IMR-90 (cell line): ENCODE measurements around the gene NUDT15. TPM values are rescaled to one million over a fixed set of nuclear protein-coding genes. Genes with fewer than 3 reads are reported as not detected.

Experiments
- ATAC-seq: fragments of 200-7000 bp; cut with Tn5 transposase; 2 replicates; pipeline ENCODE4 v1.9.1; 2020; ENCODE audit warnings: low read depth, mild to moderate bottlenecking, moderate library complexity
- BruUV-seq: library from RNA; stranded (reverse); fragments of 400-500 nt; replicated peaks from 2 replicates; lab custom pipeline; 2021; lab: Mats Ljungman, UMichigan
- CTCF ChIA-PET: fragments of 300-600 bp; formaldehyde crosslinking; extraction: SDS; loops from one replicate; lab custom pipeline; 2021; ENCODE audit warnings: antibody characterized with exemption; lab: Yijun Ruan, JAX
- POLR2A ChIA-PET: fragments of 300-600 bp; sonication (Branson Sonifier 250); formaldehyde crosslinking; loops from one replicate; lab custom pipeline; 2022; ENCODE audit warnings: antibody characterized with exemption; ENCODE audit not compliant: unreplicated experiment; lab: Charles Lee
- DNase-seq: peaks from one replicate; pipeline ENCODE4 v3.0.0; 2013
- H2AFZ ChIP-seq: replicated peaks from 2 replicates; pipeline ENCODE3; 2013; ENCODE audit warnings: low read length, mild to moderate bottlenecking; ENCODE audit not compliant: poor library complexity
- H2AK5ac ChIP-seq: 2 replicates; pipeline ENCODE4 v1.6.1; 2013; ENCODE audit warnings: low read depth, low read length, inconsistent platforms
- H2AK9ac ChIP-seq: replicated peaks from 2 replicates; pipeline ENCODE3; 2013; ENCODE audit warnings: mild to moderate bottlenecking, low read depth, low read length, moderate library complexity; ENCODE audit not compliant: poor library complexity
- H2BK120ac ChIP-seq: 2 replicates; pipeline ENCODE4 v1.6.1; 2013; ENCODE audit warnings: low read depth, low read length, inconsistent platforms
- H2BK15ac ChIP-seq: 3 replicates; pipeline ENCODE4 v1.6.1; 2013; ENCODE audit warnings: low read depth, low read length, inconsistent platforms
- H2BK20ac ChIP-seq: 2 replicates; pipeline ENCODE4 v1.6.1; 2013; ENCODE audit warnings: low read depth, mild to moderate bottlenecking, inconsistent platforms, low read length, moderate library complexity
- H2BK5ac ChIP-seq: 2 replicates; pipeline ENCODE4 v1.6.1; 2013; ENCODE audit warnings: mild to moderate bottlenecking, low read depth, low read length, inconsistent platforms; ENCODE audit not compliant: poor library complexity, severe bottlenecking
- H3K14ac ChIP-seq: replicated peaks from 2 replicates; pipeline ENCODE4 v1.6.1; 2013; ENCODE audit warnings: low read depth, low read length, inconsistent platforms
- H3K18ac ChIP-seq: 2 replicates; pipeline ENCODE4 v1.6.1; 2013; ENCODE audit warnings: low read depth, low read length, control low read depth
- H3K23ac ChIP-seq: 2 replicates; pipeline ENCODE4 v1.6.1; 2013; ENCODE audit warnings: low read depth, low read length, inconsistent platforms
- H3K27ac ChIP-seq: 2 replicates; pipeline ENCODE4 v1.5.1; 2013; ENCODE audit warnings: mild to moderate bottlenecking, control low read depth, low read length; ENCODE audit not compliant: insufficient read depth
- H3K27me3 ChIP-seq: 2 replicates; pipeline ENCODE4 v1.6.1; 2013; ENCODE audit warnings: low read length; ENCODE audit not compliant: control insufficient read depth, insufficient read depth
- H3K36me3 ChIP-seq: 2 replicates; pipeline ENCODE4 v1.6.1; 2013; ENCODE audit warnings: low read length, mixed read lengths; ENCODE audit not compliant: control insufficient read depth, insufficient read depth
- H3K4ac ChIP-seq: 2 replicates; pipeline ENCODE4 v1.6.1; 2013; ENCODE audit warnings: low read depth, low read length, inconsistent platforms
- H3K4me1 ChIP-seq: 2 replicates; pipeline ENCODE4 v1.6.1; 2013; ENCODE audit warnings: low read length, mixed read lengths; ENCODE audit not compliant: control insufficient read depth, insufficient read depth
- H3K4me2 ChIP-seq: 2 replicates; pipeline ENCODE4 v1.6.1; 2013; ENCODE audit warnings: low read depth, mild to moderate bottlenecking, control low read depth, low read length, moderate library complexity
- H3K4me3 ChIP-seq: 2 replicates; pipeline ENCODE4 v1.5.1; 2013; ENCODE audit warnings: low read depth, mild to moderate bottlenecking, control low read depth, low read length, moderate library complexity; ENCODE audit not compliant: insufficient read depth
- H3K56ac ChIP-seq: 2 replicates; pipeline ENCODE4 v1.6.1; 2013; ENCODE audit warnings: low read length, inconsistent platforms; ENCODE audit not compliant: insufficient read depth; ENCODE audit errors: extremely low read depth
- H3K79me1 ChIP-seq, 2 experiments: 2 replicates each; pipeline ENCODE4 v1.6.1; 2013; ENCODE audit warnings: low read length in 2 of 2, inconsistent platforms in 1 of 2, low read depth in 1 of 2
- H3K9ac ChIP-seq: 2 replicates; pipeline ENCODE4 v1.6.1; 2013; ENCODE audit warnings: low read depth, low read length, control low read depth
- H3K9me1 ChIP-seq: 2 replicates; pipeline ENCODE4 v1.6.1; 2013; ENCODE audit warnings: low read length, inconsistent platforms; ENCODE audit not compliant: insufficient read depth
- H3K9me3 ChIP-seq: 2 replicates; pipeline ENCODE4 v1.6.1; 2013; ENCODE audit warnings: low read length; ENCODE audit not compliant: control insufficient read depth, insufficient read depth
- H4K20me1 ChIP-seq: 2 replicates; pipeline ENCODE4 v1.6.1; 2013; ENCODE audit warnings: low read length, inconsistent platforms; ENCODE audit not compliant: insufficient read depth
- H4K5ac ChIP-seq: 2 replicates; pipeline ENCODE4 v1.6.1; 2013; ENCODE audit warnings: mild to moderate bottlenecking, low read depth, low read length, control low read depth
- H4K8ac ChIP-seq, 2 experiments: 2 replicates each; pipeline ENCODE4 v1.6.1; 2013; ENCODE audit warnings: low read depth in 2 of 2, low read length in 2 of 2, control low read depth in 1 of 2, inconsistent platforms in 1 of 2
- H4K91ac ChIP-seq: 2 replicates; pipeline ENCODE4 v1.6.1; 2013; ENCODE audit warnings: low read depth, low read length, inconsistent platforms; ENCODE audit not compliant: insufficient read depth
- CTCF ChIP-seq: conservative IDR thresholded peaks from 2 replicates; pipeline ENCODE4 v1.5.1; 2012; ENCODE audit warnings: mild to moderate bottlenecking, low read depth, low read length, improper control_type of control experiment
- MAFK ChIP-seq: IDR thresholded peaks from 2 replicates; pipeline ENCODE4 v1.6.1; 2012; ENCODE audit warnings: low read depth, low read length, improper control_type of control experiment
- MXI1 ChIP-seq: IDR thresholded peaks from 2 replicates; pipeline ENCODE4 v1.6.1; 2012; ENCODE audit warnings: low read depth, mild to moderate bottlenecking, low read length, moderate library complexity, borderline replicate concordance
- POLR2A ChIP-seq: IDR thresholded peaks from 2 replicates; pipeline ENCODE4 v1.6.1; 2012; ENCODE audit warnings: mild to moderate bottlenecking, low read depth, low read length
- RAD21 ChIP-seq: IDR thresholded peaks from 2 replicates; pipeline ENCODE4 v1.6.1; 2012; ENCODE audit warnings: low read length, improper control_type of control experiment
- SMC3 ChIP-seq: fragments of 150-350 bp; IDR thresholded peaks from 2 replicates; pipeline ENCODE4 v1.6.1; 2016; ENCODE audit warnings: low read depth, mild to moderate bottlenecking, antibody characterized with exemption, low read length, moderate library complexity
- WGBS, 2 experiments: methylation state at CpG; one replicate each; pipeline versions ENCODE4 v1.1.5 to v1.1.7; 2013; ENCODE audit warnings: missing lambda C conversion rate in 2 of 2; ENCODE audit not compliant: insufficient read length in 1 of 2; ENCODE audit errors: extremely low coverage in 2 of 2; 5-methylcytosine and 5-hydroxymethylcytosine counted together
- dilution Hi-C: fragments of 300-500 bp; cut with HindIII; formaldehyde crosslinking; loops from one replicate; pipeline ENCODE4 v1.14.3; 2018; ENCODE audit warnings: low sequenced_read_pairs; ENCODE audit not compliant: unreplicated experiment
- in situ Hi-C: fragments of 300-500 bp; cut with MboI; formaldehyde crosslinking; loops from 3 replicates; pipeline ENCODE4 v1.14.3; 2019; ENCODE audit warnings: low sequenced_read_pairs, inconsistent platforms, mixed read lengths
- intact Hi-C: fragments of 100-400 bp; cut with micrococcal nuclease; formaldehyde crosslinking; loops from 2 replicates; pipeline ENCODE4 v1.10.0; 2022
- polyA plus RNA-seq, 3 experiments: library from polyadenylated mRNA; depleted of rRNA; stranded (reverse); fragments of >200 nt; gene quantifications; 2 replicates each; pipeline ENCODE4 v1.2.3, GENCODE V29; 2012; ENCODE audit warnings: low replicate concordance in 1 of 3
- total RNA-seq: library from RNA; depleted of rRNA; stranded (reverse); fragments of >200 nt; gene quantifications from 2 replicates; pipeline ENCODE4 v1.2.3, GENCODE V29; 2012

NUDT15 gene
- total and polyA plus RNA-seq, 2 of the 4 experiments (the other 2 are of a cell fraction), result 13.1 to 14.2 TPM

- no peak overlapping the region for H2BK5ac ChIP-seq
- CTCF ChIA-PET, result no interaction called here
- peaks cover 19% of the 10 kb centered on the region for H3K36me3 ChIP-seq
- POLR2A ChIA-PET, result no interaction called here
- DNase-seq (no peak), ATAC-seq (no peak)
- H3K4me3 ChIP-seq, result no peak overlapping the region
- no peak overlapping the region for H3K56ac ChIP-seq
- H3K9me3 ChIP-seq, result no peaks in the 10 kb centered on the region
- BruUV-seq, result no TSS peak
- no peak overlapping the region for H2BK15ac ChIP-seq
- no peak overlapping the region for H4K91ac ChIP-seq
- no peak overlapping the region for H3K27ac ChIP-seq
- H3K27me3 ChIP-seq, result no peaks in the 10 kb centered on the region
- H2AFZ ChIP-seq, result no peak overlapping the region
- H4K8ac ChIP-seq, result no peak overlapping the region
- no peak overlapping the region for H3K9ac ChIP-seq
- H2AK9ac ChIP-seq, result no peak overlapping the region
- no peak overlapping the region for H3K4ac ChIP-seq
- H2BK20ac ChIP-seq, result no peak overlapping the region
- no peak overlapping the region for H2AK5ac ChIP-seq
- H3K4me1 ChIP-seq, result no peaks in the 10 kb centered on the region
- in situ Hi-C loops, result no loop called here
- 100% methylated on average over 1 of the region's 3 CpGs; no CpG with 5 or more reads in 1 of the 2 experiments for WGBS, 2 experiments
- TF ChIP-seq MXI1 (no peak), POLR2A (no peak), SMC3 (no peak), CTCF (no peak), RAD21 (no peak), MAFK (no peak)
- H2BK120ac ChIP-seq, result no peak overlapping the region
- H3K4me2 ChIP-seq, result no peak overlapping the region
- H3K14ac ChIP-seq, result no peak overlapping the region
- no peak overlapping the region for H3K18ac ChIP-seq
- H4K20me1 ChIP-seq, result no peaks in the 10 kb centered on the region
- dilution Hi-C loops, result no loop called here
- no peaks in the 10 kb centered on the region; the same call in 1 of the 2 replicates for H3K9me1 ChIP-seq
- H3K79me1 ChIP-seq, result peaks cover 0 to 4% of the 10 kb centered on the region in 2 experiments; a peak in 1 of 4 replicates
- intact Hi-C loops, result no loop called here
- H4K5ac ChIP-seq, result no peak overlapping the region
- no peak overlapping the region for H3K23ac ChIP-seq
Measured at GRCh38 chr13:48050550-48050949, 13.0 kb downstream of the NUDT15 start.
